ENCODE results near the gene HSFX1.
"Not testable (repeated sequence)": the region's sequence is repeated elsewhere in the genome, so short reads cannot be mapped to it uniquely, and the experiment has no call there.

DNA sequence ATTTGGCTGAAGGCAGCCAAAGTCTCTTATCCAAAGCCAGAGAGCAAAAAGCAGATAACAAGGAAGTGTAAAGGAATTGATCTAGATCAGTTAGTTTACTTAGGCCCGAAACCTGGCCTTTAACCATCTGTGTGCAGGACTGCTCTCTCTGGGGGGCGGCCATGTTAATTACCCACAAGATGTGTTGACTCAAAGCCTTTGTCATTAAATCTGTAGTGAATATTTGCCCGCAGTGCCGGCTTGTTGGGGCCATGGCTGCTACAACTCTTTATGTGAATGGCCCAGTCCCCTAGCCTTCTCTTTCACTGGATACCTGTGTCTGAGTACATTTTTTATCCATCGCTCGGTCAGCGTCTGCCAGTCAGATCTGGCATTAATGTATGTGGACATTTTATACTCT is 46.6 kb upstream of the HSFX1 start:
- TF ChIP-seq, protein P1, sequence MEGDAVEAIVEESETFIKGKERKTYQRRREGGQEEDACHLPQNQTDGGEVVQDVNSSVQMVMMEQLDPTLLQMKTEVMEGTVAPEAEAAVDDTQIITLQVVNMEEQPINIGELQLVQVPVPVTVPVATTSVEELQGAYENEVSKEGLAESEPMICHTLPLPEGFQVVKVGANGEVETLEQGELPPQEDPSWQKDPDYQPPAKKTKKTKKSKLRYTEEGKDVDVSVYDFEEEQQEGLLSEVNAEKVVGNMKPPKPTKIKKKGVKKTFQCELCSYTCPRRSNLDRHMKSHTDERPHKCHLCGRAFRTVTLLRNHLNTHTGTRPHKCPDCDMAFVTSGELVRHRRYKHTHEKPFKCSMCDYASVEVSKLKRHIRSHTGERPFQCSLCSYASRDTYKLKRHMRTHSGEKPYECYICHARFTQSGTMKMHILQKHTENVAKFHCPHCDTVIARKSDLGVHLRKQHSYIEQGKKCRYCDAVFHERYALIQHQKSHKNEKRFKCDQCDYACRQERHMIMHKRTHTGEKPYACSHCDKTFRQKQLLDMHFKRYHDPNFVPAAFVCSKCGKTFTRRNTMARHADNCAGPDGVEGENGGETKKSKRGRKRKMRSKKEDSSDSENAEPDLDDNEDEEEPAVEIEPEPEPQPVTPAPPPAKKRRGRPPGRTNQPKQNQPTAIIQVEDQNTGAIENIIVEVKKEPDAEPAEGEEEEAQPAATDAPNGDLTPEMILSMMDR (IDR thresholded peaks at IDR 0.05) = not testable (repeated sequence)
- not testable (repeated sequence) for TF ChIP-seq POLR2A (IDR thresholded peaks at IDR 0.05)
